ENCODE measurements around the gene MVB12B. TPM values are rescaled to one million over a fixed set of nuclear protein-coding genes. Genes with fewer than 3 reads are reported as not detected.

Gene MVB12B
- total and polyA plus RNA-seq, 2 of the 13 experiments (the other 11 are each of a cell fraction or from before 2014, with no cell fraction given) = 12.1 to 30.1 TPM

DNA sequence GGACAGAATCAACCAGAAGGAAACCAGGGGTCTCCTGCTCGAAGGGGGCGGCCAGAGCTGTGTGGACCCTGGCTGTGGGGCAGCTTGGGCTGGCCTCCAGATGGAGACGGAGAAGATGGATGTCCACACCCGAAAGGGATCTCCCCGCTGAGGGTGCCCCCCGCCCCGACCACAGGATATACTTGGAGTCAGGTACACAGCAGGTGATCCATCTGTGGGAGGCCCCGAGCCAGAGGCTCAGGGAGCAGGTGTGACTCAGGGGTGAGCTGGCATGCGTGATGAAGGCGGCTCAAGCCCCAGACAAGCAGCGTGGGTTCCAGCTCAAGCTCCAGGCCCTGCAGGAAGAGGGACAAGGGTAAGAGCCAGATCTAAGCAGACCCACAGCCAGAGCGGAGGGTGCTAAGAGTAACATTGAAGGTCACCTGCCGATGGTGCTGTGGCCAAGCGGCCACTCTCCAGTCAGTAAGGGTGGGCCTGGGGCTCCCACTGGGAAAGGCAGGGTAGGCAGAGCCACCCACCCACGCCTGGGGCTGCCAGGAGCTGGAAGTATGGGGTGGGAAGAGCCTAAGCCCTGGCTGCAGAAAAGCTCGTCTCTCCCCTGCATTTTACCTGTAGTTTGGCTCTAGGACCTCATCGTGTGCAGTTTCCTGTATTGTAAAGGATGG lies 30.6 kb upstream of the MVB12B start (continued):
- TF ChIP-seq, protein P1, sequence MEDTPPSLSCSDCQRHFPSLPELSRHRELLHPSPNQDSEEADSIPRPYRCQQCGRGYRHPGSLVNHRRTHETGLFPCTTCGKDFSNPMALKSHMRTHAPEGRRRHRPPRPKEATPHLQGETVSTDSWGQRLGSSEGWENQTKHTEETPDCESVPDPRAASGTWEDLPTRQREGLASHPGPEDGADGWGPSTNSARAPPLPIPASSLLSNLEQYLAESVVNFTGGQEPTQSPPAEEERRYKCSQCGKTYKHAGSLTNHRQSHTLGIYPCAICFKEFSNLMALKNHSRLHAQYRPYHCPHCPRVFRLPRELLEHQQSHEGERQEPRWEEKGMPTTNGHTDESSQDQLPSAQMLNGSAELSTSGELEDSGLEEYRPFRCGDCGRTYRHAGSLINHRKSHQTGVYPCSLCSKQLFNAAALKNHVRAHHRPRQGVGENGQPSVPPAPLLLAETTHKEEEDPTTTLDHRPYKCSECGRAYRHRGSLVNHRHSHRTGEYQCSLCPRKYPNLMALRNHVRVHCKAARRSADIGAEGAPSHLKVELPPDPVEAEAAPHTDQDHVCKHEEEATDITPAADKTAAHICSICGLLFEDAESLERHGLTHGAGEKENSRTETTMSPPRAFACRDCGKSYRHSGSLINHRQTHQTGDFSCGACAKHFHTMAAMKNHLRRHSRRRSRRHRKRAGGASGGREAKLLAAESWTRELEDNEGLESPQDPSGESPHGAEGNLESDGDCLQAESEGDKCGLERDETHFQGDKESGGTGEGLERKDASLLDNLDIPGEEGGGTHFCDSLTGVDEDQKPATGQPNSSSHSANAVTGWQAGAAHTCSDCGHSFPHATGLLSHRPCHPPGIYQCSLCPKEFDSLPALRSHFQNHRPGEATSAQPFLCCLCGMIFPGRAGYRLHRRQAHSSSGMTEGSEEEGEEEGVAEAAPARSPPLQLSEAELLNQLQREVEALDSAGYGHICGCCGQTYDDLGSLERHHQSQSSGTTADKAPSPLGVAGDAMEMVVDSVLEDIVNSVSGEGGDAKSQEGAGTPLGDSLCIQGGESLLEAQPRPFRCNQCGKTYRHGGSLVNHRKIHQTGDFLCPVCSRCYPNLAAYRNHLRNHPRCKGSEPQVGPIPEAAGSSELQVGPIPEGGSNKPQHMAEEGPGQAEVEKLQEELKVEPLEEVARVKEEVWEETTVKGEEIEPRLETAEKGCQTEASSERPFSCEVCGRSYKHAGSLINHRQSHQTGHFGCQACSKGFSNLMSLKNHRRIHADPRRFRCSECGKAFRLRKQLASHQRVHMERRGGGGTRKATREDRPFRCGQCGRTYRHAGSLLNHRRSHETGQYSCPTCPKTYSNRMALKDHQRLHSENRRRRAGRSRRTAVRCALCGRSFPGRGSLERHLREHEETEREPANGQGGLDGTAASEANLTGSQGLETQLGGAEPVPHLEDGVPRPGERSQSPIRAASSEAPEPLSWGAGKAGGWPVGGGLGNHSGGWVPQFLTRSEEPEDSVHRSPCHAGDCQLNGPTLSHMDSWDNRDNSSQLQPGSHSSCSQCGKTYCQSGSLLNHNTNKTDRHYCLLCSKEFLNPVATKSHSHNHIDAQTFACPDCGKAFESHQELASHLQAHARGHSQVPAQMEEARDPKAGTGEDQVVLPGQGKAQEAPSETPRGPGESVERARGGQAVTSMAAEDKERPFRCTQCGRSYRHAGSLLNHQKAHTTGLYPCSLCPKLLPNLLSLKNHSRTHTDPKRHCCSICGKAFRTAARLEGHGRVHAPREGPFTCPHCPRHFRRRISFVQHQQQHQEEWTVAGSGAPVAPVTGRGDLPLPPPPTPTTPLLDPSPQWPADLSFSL (CRISPR knock-in tag; IDR thresholded peaks at IDR 0.05) = no peak
- TF ChIP-seq SNAPC2 (CRISPR knock-in tag; IDR thresholded peaks at IDR 0.05) (no peak), POLR2G (IDR thresholded peaks at IDR 0.05; ENCODE audit: low read depth, low read length) (no peak), ZNF232 (CRISPR knock-in tag; IDR thresholded peaks at IDR 0.05; ENCODE audit: borderline replicate concordance) (no peak), CBFB (CRISPR knock-in tag; IDR thresholded peaks at IDR 0.05) (no peak), THYN1 (CRISPR knock-in tag; IDR thresholded peaks at IDR 0.05; ENCODE audit: borderline replicate concordance, low read depth) (no peak), TBP (CRISPR knock-in tag; IDR thresholded peaks at IDR 0.05) (no peak), NPAS2 (CRISPR knock-in tag; IDR thresholded peaks at IDR 0.05; ENCODE audit: borderline replicate concordance) (no peak), ZZZ3 (CRISPR knock-in tag; IDR thresholded peaks at IDR 0.05; ENCODE audit: borderline replicate concordance) (no peak), EED (CRISPR knock-in tag; IDR thresholded peaks at IDR 0.05) (no peak), FOXK1 (CRISPR knock-in tag; IDR thresholded peaks at IDR 0.05; ENCODE audit: borderline replicate concordance, low read depth) (no peak), ZNF430 (CRISPR knock-in tag; IDR thresholded peaks at IDR 0.05) (no peak)
- TF ChIP-seq, protein P2, sequence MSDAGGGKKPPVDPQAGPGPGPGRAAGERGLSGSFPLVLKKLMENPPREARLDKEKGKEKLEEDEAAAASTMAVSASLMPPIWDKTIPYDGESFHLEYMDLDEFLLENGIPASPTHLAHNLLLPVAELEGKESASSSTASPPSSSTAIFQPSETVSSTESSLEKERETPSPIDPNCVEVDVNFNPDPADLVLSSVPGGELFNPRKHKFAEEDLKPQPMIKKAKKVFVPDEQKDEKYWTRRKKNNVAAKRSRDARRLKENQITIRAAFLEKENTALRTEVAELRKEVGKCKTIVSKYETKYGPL (CRISPR knock-in tag; IDR thresholded peaks at IDR 0.05) = no peak
- TF ChIP-seq, protein P3, sequence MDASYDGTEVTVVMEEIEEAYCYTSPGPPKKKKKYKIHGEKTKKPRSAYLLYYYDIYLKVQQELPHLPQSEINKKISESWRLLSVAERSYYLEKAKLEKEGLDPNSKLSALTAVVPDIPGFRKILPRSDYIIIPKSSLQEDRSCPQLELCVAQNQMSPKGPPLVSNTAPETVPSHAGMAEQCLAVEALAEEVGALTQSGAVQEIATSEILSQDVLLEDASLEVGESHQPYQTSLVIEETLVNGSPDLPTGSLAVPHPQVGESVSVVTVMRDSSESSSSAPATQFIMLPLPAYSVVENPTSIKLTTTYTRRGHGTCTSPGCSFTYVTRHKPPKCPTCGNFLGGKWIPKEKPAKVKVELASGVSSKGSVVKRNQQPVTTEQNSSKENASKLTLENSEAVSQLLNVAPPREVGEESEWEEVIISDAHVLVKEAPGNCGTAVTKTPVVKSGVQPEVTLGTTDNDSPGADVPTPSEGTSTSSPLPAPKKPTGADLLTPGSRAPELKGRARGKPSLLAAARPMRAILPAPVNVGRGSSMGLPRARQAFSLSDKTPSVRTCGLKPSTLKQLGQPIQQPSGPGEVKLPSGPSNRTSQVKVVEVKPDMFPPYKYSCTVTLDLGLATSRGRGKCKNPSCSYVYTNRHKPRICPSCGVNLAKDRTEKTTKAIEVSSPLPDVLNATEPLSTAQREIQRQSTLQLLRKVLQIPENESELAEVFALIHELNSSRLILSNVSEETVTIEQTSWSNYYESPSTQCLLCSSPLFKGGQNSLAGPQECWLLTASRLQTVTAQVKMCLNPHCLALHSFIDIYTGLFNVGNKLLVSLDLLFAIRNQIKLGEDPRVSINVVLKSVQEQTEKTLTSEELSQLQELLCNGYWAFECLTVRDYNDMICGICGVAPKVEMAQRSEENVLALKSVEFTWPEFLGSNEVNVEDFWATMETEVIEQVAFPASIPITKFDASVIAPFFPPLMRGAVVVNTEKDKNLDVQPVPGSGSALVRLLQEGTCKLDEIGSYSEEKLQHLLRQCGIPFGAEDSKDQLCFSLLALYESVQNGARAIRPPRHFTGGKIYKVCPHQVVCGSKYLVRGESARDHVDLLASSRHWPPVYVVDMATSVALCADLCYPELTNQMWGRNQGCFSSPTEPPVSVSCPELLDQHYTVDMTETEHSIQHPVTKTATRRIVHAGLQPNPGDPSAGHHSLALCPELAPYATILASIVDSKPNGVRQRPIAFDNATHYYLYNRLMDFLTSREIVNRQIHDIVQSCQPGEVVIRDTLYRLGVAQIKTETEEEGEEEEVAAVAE (CRISPR knock-in tag; IDR thresholded peaks at IDR 0.05; ENCODE audit: borderline replicate concordance) = no peak
